ENCODE results near the gene DUS1L. TPM values are rescaled to one million over a fixed set of nuclear protein-coding genes. Genes with fewer than 3 reads are reported as not detected.

The DUS1L gene
- total RNA-seq, 1 donor from 2014 or later: 103 TPM

DNA sequence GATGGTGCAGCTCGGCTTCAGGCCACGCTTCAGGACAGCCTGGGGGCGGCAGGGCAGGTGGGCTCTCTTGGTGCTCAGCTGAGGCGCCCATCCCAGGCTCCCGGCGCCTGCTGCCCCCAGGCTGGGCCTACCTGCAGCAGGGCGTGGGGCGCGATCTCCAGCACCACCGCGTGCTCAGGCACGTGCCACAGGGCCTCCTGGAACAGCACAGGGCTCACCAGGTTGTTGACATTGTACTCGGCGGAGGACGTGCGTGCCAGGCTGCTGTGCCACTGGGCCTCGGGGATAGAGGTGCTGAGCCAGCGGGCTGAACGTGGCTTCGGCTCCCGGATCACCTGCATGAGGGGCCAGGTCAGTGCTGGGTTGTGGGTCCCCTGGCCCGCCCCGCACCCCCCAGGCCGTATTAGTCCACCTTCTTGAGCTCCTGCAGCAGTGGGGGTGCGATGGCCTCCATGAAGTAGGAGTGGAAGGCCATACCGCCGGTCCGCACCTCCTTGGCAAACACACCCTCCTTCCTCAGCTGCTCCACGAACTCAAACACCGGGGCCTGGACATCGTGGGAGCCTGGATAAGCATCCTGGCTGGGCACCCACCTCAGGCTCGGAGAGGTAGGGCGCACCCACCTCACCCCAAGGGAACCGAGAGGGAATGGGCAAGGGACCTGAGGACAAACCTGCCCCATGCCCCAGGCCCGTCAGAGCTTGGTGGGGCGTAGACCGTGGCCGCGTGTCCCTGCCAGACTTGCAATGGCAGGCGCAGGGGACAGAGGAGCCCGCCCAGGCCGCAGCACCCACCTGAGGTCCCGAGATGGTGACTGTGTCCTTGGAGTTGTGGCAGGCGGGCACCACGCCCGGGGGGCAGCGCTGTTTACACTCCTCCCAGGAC is 23.5 kb upstream of the DUS1L start:
- DNase-seq (ENCODE audit: low spot score): no peak

DNA sequence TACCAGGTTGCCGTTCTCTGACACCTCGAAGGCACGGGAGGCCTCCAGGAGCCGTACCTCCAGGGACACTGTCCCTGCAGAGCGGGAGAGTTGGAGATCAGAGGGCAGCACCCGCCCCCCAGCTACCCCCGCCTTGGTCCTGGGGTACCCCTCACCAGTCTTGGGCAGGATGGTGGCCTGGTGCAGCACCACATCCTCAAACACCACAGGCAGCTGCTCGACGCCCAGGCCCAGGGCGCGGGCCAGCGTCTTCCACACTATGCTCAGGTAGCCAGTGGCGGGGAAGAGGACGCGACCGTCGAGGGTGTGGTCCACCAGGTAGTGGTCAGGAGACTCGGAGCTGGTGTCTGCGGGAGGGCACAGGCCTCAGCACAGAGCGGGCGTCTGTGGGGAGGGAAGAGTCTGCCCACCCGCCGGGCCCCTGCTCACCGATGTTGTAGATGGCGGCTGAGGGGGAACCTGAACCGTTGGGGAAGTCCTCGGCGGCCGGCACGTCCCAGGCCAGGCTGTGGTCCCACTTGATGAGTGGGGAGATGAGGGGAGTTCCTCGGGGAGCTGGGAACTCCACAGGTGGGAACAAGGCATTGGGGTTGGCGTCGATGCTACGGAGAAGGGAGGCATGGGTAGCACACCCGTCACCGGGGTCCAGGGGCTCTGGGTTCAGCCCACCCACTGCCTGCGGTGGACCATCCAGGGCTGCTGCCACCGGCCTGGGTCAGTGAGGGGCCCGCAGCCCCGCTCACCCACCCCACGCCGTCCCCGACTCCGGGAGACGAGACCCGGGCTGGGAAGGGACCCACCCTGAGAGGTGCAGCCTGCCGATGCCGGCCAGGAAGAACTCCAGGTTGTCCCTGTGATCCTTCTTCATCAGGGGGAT is 22.6 kb upstream of the DUS1L start:
- no peak for DNase-seq (ENCODE audit: low spot score)

DNA sequence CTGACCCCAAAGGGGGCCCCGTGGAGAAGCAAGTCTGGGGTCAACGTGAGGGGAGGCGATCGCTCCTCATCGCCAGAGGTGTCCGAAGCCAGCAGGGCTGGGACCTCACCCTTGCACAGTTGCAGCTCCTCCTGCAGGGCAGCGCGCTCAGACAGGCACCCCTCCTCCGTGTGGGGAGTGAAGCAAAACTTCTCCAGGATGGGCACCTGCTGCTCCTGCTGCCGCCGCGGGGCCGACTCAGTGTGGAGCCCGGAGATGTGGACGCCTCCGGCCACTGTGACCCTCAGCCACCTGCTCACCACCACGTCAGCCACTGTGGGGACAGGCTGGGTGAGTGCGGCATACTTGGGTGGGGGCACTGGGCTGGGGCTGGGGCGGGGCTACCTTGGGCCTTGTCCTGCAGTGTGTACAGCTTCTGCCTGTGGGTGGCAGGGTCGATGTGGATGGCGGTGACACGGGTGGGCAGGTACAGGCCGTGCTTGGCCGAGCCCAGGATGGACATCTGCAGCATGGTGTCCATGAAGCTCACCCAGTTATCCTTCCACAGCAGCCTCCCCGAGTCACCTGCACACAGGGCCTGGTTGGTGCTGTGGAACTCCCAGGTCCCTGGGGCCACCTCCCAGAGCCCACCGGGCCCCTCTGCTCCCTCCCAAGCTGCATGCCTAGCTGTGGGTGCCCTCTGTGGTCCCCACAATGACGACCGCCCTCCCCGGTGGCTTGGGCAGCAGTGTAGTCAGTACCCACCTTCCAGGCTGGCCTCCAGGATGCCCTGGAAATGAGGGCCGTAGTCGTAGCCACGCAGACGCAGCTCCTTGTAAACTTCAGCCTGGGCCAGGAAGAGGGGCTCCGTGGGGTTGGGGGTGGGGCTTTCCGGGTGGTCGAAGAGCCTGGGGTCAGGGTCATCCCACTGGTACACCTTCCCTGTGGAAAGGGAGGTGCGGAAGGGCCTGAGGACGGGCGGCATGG is 21.6 kb upstream of the DUS1L start:
- DNase-seq (ENCODE audit: low spot score): no peak

DNA sequence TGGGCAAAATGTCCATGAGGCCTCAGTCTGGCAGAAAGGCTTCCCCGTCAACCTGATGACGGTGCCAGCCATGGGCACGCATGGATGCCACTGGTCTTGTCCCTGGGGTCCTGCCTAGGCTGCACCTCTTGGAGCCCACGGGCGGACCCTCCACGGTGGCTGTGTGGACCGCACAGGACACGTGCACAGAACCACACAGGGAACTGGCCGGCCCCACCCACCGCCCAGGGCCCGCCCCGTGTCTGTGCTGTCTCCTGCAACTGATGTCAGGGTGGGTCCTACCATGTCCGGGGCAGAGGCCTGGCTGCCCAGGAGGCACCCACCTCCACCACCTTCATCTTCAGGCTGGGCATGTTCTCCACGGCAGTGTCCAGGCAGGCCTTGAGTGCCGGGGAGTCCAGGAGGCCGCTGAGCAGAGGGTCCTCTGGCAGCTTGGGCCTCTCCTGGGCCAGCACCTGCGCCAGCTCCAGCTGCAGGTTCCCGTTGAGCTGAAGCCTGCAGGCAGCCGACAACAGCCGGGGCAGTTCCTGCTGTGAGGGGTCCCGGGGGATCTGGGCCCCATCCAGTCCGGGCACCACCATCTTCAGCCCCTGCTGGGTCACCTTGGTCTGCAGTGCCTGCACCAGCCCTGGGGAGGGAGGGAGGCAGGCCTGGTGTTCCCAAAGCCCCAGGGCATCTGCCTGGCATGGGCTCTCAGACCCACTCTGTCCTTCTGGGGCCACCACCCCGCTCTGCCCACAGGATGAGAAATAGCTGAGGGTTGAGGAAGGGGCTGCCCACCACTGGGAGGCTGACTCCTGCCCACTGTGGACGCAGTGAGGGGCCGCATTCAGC is 20.5 kb upstream of the DUS1L start:
- DNase-seq (ENCODE audit: low spot score): no peak

DNA sequence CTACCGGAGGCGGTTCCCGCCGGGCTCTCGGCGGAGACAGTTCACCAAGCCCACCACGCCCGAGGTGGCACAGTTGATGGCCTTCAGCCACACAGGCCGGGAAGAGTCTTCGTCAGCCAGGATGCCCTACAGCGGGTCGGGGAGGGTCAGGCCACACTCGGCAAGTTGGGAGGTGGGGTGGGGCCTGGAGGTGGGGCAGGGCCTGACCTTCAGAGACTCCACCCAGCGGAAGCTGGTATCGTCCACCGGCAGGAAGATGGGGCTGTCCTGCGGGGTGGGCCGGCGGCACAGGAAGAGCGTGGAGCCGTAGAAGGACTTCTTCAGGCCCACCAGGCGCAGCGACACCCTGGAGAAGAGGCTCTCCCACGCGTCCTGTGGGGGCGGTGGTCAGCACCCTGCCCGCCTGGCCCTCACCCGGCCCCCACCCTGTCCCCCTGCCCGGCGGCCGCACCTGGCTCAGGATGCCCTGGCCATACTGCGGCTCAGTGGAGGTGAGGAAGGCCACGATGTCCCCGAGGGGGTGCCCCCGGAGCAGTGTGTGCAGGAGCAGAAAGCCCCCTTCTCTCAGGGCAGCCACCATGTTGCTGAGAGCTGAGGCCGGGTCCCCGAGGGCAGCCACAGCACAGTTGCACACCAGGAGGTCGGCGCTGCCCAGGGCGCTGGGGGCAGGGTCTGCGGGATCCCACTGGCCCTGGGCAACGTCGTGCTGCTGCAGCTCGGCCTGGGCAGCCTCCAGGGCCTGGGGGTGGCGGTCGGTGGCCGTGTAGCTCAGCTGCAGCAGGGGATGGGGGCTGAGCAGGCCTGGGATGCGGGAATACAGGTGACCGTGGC is 19.6 kb upstream of the DUS1L start:
- no peak for DNase-seq (ENCODE audit: low spot score)

DNA sequence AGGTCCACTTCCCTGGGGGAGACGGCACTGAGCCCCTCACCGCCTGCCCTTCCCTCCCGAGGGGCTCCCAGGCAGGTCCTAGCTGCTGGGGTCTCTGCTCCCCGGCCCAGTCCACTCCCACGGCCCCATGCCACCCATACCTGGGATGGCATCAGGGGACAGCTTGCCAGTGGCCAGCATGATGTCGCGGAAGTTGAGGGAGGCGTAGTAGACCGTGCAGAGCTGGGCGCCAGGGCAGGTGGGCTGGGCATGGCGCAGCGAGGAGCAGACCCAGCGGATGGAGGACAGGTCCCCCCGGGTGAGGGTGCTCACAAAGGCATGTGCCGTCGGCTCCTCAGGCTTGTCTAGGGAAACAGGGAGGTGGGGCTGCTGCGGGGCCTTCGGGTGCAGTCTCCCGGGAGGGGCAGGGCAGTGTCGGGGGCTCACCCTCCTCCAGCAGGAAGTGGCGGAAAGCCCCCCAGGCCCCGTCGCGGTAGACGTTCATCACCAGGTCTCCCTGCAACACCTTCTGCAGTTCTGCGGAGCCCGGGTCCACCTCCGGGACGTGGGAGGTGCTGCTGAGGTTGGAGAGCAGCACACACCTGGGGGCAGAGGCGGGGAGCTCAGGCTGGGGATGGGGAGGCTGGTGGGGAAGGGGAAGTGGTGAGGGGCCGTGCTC is 18.9 kb upstream of the DUS1L start:
- no peak for DNase-seq (ENCODE audit: low spot score)

DNA sequence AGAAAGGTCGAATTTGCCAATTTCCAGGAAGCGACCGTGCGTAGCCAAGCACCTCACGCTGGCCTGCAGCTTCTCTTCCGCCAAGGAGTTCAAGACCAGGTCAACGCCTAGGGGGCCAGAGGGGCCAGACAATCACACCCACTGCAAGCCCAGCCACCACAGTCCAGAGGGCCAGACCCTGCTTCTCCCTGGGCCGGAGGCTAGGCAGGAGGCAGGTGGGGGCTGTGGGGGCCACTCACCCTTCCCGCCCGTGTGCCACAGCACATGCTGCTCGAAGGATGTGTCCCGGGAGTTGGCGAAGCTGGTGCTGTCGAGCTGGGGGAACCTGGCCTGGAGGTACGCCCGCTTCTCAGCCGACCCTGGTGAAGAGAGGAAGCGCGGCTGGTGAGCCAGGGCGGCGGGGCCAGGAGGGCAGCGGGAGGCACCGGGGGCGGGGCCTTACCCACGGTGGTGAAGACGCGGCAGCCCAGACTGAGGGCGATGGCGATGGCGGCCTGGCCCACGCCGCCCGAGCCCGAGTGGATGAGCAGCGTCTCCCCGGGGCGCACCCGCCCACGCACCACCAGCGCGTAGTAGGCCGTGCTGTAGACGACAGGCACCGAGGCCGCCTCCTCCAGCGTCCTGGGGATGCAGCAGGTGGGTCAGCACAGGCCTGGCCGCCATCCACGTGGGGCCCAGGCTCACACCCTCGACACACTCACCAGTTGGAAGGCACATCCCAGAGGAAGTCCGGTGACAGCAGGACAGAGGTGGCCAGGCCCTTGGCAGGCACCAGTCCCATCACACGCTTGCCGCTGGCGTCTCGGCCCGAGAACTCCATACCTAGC is 18.1 kb upstream of the DUS1L start:
- DNase-seq (ENCODE audit: low spot score): no peak

DNA sequence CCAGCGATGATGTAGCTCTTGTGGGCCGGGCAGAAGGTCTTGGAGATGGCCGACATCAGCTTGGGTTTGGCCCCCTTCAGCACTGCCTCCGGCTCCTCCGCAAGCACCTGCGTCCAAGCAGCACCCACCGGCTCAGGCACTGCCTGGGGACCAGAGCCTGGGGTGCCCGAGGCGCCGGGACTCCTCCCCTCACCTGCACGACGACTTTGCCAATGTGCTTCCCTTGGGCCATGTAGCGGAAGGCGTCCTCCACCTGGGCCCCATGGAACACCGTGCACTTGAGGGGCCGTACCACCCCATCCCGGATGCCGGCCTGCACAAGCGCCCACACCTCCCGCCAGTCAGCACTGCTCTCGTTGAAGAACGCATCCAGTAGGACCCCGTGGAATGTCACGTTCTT is 17.4 kb upstream of the DUS1L start:
- no peak for DNase-seq (ENCODE audit: low spot score)

DNA sequence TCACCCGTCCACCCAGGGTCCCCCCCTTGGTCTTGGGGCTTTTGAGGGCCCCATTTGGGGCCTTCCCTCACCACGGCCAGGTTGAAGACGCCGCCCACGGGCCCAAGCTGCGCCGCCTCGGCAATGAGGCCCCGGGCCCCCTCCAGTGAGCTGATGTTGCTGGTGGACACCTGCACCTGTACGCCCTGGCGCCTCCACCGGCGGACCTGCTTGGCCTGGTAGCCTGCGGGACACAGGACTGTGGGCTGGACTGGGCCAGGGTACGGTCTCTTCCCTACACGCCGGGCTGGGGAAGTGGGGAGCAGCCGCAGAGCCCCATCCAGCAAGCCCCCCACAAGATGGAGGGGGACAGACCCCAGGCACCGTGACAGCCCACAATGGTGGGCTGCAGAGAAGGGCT is 16.9 kb upstream of the DUS1L start:
- DNase-seq (ENCODE audit: low spot score): no peak

DNA sequence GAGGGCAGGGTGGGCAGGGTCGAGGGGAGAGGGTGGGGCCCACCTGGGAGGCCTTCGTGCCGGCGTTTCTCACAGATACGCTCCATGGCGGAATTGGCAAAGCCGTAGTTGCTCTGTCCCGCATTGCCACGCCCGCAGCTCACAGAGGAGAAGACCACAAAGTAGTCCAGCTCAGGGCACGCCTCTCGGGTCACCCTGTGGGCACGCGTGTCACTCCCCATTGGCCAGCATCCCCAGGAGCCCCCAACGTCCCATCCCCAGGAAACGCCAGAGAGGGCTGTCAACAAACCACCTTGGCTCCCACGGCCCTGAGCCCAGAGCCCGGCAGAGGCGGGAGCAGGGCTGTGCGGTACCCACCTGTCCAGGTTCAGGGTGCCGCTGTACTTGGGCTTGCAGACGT is 16.4 kb upstream of the DUS1L start:
- DNase-seq (ENCODE audit: low spot score): no peak

DNA sequence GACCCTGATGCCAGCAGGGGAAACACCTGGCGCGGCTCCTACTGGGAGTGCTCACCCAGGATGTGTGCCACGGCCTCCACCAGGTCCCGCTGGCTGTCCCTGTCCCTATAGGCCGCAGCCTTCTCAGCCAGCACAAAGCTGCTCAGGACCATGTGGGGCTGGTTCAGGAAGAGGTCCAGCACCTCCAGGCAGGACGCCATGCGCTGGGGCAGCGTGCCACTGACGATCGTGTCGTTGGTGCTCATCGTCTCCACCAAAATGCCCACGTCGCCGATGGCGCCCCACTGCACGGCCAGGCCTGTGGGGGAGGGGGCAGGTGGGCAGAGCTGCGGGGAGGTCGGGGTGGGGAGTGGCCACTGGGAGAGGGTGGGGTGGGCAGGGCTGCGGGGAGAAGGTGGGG is 15.9 kb upstream of the DUS1L start:
- DNase-seq (ENCODE audit: low spot score): no peak

DNA sequence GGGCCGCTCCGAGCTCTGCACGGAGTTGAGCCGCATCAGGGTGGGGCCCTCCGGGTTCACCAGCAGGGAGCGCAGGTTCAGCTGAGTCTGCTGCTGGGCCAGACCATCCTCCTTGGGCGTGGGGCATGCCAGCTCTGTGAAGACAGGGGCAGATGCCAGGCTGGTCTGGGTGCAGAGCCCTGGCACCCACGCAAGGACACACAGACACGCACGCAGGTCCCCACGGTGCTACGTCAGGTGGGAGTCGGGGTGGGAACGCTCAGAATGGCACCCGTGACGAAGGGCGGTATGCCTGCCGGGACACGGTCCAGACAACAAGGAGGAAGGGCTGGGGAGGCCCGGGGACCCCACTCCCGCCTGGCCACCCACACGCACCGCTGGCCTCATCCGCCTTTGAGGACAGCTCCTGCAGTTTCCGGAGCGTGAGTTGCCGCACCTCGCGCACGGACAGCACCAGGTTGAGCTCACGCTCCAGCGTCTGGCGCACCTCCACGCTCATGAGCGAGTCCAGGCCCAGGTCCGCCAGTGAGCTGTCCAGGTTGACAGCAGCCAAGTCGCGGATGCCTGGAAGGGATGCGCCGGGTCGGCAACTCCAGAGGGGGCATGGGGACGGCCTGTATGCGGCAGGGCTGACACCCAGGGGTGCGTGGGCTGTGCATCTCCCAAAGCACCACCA is 15.3 kb upstream of the DUS1L start:
- no peak for DNase-seq (ENCODE audit: low spot score)

DNA sequence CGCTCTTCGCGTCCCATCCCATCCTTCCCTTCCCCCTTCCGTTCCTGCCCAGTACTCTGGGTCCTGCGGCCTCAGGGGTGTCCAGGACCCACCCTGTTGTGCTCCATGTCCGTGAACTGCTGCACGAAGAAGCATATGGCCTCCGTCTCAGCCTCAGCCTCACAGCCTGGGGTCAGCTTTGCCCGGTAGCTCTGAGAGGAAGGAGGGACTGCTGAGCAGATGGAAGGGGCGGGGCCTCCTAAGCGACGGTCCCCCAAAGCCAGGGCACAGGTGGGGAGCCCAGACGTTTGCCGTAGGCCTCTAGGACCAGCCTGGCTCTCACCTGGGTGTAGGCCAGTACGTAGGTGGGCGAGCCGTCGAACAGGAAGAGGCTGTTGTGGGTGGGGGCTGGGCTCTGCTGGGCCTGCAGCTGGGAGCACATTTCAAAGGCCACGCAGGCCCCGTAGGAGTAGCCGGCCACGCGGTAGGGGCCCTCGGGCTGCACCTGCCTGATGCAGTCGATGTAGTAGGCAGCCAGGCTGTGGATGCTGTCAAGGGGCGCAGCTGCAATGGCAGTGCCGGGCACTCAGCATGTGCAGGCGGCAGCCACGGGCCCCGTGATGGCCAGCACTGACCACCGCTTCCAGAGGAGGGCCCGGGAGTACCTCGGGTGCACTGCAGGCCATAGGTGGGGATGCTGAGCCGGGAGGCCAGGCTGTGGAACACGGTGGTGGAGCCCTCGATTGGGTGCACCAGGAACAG is 14.6 kb upstream of the DUS1L start:
- no peak for DNase-seq (ENCODE audit: low spot score)

DNA sequence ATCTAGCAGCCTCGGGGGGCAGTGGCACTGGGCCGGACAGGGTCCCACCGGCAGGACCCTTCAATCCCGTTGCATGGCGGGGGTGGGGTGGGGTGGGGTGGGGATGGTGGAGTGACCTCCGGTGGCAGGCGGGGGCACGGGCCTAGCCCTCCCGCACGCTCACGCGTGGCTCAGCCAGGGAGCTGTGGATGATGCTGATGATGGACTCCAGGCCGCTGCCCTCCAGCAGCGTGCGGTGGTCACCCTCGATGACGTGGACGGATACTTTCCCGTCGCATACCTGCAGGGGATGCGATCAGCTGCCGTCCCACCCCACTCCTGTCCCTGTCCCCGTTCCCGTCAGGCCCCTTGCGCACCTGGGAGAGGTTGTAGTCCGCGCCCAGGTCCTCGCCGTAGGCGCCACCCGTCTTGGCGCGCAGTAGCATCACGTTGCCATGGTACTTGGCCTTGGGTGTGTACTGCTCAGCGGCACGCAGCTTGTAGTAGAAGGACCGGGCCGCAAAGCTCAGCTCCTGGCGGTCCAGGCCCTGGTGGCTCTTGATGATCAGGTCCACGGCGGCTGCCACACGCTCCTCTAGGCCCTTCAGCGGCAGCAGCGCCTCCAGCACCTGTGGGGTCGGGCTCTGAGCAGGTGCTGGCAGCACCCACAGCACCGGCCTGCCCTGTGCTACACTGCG is 13.5 kb upstream of the DUS1L start:
- no peak for DNase-seq (ENCODE audit: low spot score)

DNA sequence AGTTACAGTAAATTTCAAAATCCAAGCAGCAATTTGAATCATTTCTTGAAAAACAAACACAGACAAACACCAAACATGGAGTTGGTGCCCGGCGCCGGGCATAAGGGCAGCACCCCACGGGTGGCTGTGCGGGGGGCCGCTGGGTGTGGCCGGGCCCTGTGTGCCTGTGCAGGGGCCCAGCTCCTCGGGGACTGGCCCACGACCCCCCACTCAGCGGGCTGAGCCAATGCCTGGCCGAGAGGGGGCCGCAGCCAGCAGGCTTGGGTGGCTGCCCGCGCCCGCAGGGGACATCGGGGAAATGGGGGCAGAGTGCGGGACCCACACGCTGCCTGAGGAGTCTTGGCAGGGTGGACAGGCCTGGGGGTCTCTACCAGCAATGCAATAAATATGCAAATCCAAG is 12.8 kb upstream of the DUS1L start:
- DNase-seq (ENCODE audit: low spot score): no peak

Data from mesenteric fat pad (tissue), 1 donor.